Measurements from ENCODE around the gene PACS1.
"Not testable (repeated sequence)": the region's sequence is repeated elsewhere in the genome, so short reads cannot be mapped to it uniquely, and the experiment has no call there.

PACS1 gene

DNA sequence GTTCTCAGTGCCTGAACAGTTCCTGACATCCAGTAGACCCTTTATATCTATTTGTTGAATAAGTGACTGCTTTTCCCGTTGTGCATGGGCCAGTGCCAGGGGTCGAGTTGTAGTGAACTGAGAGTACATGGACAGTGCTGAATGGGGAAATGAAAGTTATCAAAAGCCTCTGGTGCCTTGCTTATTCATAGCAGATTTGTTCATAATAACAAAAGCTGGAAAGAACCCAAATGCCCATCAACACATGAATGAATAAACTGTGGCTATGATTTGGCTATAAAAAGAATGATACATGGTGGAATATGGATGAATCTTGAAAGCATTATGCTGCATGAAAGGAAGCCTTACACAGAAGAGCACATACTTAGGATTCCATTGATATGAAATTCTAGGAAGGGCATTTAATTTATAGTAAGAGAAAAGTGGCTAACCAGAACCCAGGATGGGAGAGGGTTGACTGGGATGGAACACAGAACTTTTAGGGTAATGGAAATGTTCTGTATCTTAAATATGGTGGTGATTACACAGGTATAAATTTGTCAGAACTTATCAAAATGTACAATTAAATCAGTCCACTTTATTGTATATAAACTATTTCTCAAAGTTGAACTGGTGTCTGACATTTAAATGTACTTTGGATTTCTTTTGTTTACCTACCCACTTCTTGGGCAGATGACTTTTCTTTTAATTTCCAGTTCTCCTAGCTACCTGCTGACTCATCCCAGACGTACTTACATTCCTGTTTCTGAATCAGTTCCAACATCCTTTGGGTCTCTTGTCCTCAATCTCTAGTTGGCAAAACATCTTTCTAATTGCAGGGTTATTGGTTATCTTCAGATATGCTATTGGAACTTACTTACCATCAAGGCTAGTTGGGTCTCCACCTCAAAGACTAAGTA lies 42.8 kb downstream of the PACS1 start:
- DNase-seq: no peak

DNA sequence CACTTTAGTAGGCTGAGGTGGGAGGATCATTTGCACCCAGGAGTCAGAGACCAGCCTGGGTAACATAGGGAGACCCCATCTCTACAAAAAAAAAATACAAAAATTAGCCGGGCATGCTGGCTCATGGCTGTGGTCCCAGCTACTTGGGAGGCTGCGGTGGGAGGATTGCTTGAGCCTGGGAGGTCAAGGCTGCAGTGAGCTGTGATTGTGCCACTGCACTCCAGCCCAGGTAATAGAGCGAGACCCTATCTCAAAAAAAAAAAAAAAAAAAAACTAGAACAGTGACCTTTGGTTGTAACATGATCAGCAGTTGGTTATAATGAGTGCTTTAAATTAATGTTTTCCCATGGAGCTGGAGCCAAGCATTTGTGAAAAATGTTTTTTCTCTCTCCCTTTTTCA lies 44.9 kb downstream of the PACS1 start:
- DNase-seq: not testable (repeated sequence)

- DNase-seq: no peak
These were observed 45.7 kb downstream of the PACS1 start for GRCh38 chr11:66115638-66116301.

- DNase-seq: no peak
These were observed 46.7 kb downstream of the PACS1 start for GRCh38 chr11:66116576-66117361.

GRCh38 chr11:66118847-66119246 lies 48.8 kb downstream of the PACS1 start:
- no peak for DNase-seq

DNA sequence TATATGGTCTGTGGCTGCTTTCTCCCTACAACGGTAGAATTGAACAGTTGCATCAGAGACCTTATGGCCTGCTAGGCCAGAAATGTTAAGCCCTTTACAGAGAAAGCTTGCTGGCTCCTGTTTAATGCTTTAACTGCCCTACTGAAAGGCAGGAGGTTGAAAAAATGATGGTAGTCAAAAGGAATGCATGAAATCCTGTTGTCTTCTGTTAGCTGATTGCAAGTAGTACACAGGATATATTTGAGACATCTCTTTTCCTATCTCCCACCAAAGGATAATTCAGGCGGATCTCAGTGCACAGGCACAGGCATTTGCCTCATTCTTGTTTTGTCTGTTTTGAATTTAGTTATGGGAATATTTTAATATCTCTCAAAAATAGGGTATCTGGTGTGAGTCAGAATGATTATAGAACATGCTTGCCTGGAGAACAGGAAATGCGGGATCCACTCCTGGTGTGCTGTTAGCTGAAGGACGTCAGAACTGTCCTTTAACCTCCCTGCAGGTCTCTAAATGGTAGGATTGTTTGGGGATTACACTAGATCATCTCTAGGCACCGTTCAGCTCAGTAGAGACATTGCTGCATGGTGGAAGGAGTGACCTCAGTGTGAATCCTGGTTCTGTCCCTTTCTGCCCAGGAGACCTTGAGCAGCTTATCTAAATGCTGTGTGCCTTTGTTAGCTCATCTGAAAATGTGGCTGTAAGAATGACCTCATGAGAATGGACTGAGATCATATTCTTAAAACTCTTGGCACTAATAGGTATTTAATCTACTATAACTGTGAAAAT lies 49.5 kb downstream of the PACS1 start:
- no peak for DNase-seq

DNA sequence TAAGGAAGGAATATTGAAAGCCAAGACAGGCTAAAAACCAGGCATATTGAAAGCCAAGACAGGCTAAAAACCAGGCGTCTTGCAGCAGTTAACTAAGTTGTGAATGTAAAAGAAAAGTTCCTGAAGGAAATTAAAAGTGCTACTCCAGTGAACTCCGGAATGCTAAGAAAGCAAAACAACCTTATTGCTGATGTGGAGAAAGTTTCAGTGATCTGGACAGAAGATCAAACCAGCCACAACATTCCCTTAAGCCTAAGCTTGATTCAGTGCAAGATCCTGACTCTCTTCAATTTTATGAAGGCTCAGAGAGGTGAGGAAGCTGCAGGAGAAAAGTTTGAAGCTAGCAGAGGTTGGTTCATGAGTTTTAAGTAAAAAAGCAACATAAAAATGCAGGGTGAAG lies 51.4 kb downstream of the PACS1 start:
- DNase-seq: no peak

DNA sequence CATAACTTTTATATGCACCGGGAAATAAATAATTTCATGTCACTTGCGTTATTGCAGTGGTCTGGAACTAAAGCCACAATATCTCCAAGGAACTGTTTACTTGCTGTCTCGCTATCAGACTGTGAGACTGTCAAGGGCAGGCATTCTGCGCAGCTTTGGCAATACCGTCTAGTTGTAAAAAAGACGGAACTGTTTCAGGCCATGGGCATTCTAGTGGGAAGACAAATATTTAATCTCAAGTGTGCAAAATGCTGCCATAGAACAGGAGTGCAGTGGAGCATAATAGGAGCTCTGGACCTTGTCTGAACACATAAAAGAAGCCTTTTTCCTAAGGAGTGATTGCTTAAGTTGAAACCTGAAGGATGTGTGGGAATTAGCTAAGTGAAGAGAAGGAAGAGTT lies 53.8 kb downstream of the PACS1 start:
- peak; percentile 96 for DNase-seq

DNA sequence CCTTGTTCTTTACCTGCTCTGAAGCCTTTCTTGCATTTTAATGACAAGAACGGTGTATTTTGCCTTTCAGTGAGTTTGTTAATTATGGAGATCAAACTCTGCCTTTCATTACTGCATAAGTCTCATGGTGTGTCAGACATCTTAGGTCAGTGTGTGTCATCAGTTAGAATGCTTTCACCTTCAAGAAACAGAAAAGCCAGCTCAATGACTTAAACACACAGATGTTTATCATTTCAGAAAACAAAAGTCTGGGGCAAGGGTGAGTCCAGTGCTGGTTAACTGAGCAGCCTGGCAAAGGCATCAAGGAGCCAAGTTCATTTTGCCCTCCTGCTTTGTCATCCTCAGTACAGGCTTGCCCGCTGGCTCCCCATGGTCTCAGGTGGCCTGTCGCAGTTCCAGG lies 54.5 kb downstream of the PACS1 start:
- DNase-seq: no peak

- no peak for DNase-seq
These were observed 56.0 kb downstream of the PACS1 start for GRCh38 chr11:66126064-66126463.

- DNase-seq: peak; percentile 75
These were observed 56.9 kb downstream of the PACS1 start for GRCh38 chr11:66126808-66127555.

DNA sequence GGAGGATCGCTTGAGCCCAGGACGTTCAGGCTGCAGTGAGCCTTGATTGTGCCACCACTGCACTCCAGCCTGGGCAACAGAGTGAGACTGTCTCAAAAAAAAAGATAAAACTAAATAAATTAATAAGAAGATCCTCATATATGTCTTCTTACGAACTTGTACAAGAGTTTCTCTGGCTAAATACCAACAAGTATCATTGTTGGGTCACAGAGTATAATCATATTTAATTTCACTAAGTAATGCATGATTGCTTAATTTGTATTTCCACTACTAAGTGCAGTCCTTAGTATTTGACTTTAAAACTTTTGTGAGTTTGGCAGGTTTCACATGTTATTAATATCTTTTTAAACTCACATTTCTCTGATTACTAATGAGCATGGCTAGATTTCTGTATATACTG lies 60.9 kb downstream of the PACS1 start:
- no peak for DNase-seq

DNA sequence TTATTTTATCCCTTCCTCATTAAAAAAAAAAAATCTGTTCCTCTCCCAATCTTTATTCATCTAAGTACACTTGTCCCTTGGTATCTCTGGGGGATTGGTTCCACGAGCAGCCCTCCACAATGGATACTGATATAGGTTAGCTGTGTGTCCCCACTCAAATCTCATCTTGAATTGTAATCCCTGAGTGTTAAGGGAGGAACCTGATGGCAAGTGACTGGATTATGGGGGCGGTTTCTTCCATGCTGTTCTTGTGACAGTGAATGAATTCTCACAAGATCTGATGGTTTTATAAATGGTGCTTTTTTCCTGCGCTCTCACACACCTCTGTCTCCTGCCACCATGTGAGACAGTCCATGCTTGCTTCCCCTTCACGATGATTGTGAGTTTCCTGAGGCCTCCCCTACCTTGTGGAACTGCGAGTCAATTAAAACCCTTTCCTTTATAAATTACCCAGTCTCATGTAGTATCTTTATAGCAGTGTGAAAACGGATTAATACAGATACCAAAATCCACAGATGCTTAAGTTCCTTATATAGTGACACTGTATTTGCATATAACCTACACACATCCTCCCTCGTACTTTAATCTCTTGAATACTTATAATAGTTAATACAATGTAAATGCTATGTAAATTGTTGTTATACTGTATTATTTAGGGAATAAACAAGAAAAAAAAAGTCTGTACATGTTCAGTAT lies 62.0 kb downstream of the PACS1 start:
- no peak for DNase-seq

- peak; percentile 50 for DNase-seq
These were observed 63.2 kb downstream of the PACS1 start for GRCh38 chr11:66133216-66133775.

DNA sequence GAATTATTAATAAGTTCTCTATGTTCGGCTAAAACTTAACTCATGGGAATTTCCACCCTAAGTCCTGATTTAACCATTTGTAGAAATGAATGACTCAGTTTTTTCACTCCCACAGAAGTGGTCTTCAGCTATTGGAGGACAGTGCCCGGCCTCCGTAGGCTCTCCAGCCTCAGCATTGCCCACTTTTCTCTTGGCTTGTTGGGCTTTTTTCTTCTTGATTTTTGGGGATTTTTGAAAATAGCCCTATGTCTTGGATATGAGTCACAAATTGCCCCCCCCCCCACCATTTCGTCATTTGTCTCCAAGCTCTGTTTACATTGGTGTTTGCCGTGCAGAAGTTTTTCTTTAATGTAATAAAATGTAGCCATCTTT lies 66.7 kb downstream of the PACS1 start:
- no peak for DNase-seq

DNA sequence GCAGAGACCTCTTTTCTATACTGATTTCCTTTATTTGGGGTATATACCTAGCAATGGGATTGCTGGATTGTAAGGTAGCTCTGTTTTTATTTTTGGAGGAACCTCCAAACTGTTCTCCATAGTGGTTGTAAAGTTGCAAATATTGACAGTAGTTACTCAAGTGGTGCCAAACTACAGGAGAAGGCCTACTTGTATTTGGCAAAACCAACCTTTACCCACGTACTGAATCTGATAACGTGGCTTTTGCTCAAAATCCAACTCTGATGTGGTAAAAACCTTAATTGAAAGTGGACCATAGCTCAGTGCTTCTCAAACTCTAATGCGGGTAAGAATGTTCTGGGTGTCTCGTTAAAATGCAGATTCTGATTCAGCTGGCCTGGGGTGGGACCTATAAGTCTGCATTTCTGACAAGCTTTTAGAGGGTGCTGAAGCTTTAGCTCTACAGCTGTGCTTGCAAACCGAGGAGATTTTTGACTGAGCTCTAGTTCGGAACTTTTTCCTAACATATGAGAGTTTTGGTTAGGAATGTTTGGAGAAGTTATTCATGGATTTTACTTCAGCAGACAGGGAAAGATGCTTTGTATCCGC lies 69.8 kb downstream of the PACS1 start:
- no peak for DNase-seq

DNA sequence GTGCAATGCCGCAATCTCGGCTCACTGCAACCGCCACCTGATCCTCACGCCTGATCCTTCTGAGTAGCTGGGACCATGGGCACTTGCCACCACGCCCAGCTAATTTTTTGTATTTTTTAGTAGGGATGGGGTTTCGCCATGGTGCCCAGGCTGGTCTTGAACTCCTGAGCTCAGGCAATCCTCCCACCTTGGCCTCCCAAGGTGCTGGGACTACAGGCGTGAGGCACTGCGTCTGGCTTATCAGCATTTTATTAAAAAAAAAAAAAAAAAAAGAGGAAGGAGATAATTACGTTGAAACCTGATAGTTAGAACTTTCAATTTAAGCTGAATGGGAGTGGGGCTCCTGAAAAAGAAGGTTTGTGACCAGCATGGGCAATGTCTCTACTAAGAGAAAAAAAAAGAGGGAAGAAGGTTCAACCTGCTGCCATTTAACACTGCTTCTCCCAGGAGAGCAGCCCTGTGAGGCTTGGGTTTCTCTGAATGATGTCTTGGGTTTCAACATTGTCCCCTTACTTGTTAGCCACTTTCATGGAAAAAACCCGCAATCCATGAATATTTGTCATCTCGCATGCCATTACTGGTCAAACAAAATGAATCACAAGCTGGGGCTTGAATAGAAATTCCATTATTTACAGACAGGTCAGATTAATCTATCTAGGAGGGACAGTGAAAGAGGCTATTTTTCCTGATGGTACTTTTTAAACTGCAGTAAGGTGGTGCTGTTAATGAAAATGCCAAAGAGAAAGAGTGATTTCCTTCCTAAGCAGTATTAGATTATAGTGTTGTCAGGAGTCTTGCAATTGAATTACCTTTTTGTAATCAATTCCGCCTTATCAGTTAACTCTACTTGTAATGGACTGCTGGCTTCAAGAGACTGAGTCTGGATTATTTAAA lies 72.5 kb downstream of the PACS1 start:
- no peak for DNase-seq

GRCh38 chr11:66143264-66143566 lies 73.1 kb downstream of the PACS1 start:
- DNase-seq: no peak

- DNase-seq: no peak
These were observed 74.1 kb downstream of the PACS1 start for GRCh38 chr11:66143996-66144678.

Data from DMS79 (cell line).